Measurements from ENCODE around the gene FJX1.

The FJX1 gene

DNA sequence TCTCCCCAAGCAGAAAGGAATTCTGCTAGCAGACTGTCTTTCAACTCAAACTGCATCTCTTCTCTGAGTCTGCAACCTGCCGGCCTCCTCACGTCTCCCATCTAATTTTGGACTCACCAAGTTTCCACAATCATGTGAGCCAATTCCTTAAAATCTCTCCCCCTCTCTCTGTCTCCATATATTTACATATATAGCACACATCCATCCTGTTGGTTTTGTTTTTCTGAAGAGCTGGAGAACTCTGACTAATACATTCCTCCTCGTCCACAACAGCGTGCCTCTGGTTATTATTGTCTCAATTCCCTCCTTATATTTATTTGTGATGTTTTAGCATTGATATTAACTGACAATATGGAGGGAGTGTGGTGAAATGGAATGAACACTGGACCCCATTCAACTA is 29.6 kb upstream of the FJX1 start:
- H3K36me3 ChIP-seq: no peaks in the 10 kb centered on the region

GRCh38 chr11:35589281-35589680 is 29.0 kb upstream of the FJX1 start:
- intact Hi-C loops (cut with DNase I; ENCODE audit: low total_unique reads): no loop called here
- DNase-seq: no peak

More for the DNA sequence above, 29.6 kb upstream of the FJX1 start:
- no peaks in the 10 kb centered on the region for H3K9me3 ChIP-seq
- intact Hi-C loops (cut with DNase I; ENCODE audit: low total_unique reads): no loop called here
- H3K27ac ChIP-seq: no peak overlapping the region
- no peak overlapping the region for H3K4me3 ChIP-seq
- H3K27me3 ChIP-seq: no peaks in the 10 kb centered on the region
- no peak for DNase-seq
- H3K4me1 ChIP-seq: peaks cover 0 to 19% (median 8%) of the 10 kb centered on the region in 4 donors
- TF ChIP-seq, protein P1, sequence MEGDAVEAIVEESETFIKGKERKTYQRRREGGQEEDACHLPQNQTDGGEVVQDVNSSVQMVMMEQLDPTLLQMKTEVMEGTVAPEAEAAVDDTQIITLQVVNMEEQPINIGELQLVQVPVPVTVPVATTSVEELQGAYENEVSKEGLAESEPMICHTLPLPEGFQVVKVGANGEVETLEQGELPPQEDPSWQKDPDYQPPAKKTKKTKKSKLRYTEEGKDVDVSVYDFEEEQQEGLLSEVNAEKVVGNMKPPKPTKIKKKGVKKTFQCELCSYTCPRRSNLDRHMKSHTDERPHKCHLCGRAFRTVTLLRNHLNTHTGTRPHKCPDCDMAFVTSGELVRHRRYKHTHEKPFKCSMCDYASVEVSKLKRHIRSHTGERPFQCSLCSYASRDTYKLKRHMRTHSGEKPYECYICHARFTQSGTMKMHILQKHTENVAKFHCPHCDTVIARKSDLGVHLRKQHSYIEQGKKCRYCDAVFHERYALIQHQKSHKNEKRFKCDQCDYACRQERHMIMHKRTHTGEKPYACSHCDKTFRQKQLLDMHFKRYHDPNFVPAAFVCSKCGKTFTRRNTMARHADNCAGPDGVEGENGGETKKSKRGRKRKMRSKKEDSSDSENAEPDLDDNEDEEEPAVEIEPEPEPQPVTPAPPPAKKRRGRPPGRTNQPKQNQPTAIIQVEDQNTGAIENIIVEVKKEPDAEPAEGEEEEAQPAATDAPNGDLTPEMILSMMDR (IDR thresholded peaks at IDR 0.05): no peak

DNA sequence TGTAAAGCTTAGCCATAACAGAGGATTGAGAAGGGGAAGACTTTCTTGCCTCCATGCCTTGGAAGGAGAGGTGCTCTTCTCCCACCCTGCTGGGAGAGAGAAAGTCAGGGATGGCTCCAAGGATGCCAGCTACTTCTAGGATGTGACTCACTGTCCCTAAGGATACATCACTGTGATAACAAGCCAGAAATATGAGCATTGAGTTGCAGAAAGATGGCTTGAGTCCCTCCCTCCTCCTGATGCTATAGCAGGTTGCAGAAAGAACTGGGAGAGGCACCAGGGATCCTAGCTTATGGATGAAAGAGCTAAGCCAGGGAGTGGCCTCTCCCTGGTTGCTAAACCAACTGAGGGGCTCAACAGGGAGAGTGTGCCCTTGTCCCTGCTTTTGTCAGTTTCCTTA is 27.8 kb upstream of the FJX1 start:
- H3K4me3 ChIP-seq: no peak overlapping the region
- TF ChIP-seq, protein P1 (IDR thresholded peaks at IDR 0.05): no peak
- intact Hi-C loops (cut with DNase I; ENCODE audit: low total_unique reads): no loop called here

More at GRCh38 chr11:35589281-35589680, 29.0 kb upstream of the FJX1 start:
- Histone ChIP-seq H3K27ac (no peak overlapping the region), H3K36me3 (no peaks in the 10 kb centered on the region), H3K9me3 (no peaks in the 10 kb centered on the region), H3K4me1 (peaks cover 0 to 16% (median 8%) of the 10 kb centered on the region in 4 donors), H3K27me3 (no peaks in the 10 kb centered on the region), H3K4me3 (no peak overlapping the region)
- TF ChIP-seq, protein P1 (IDR thresholded peaks at IDR 0.05): no peak

GRCh38 chr11:35593143-35593542 is 25.1 kb upstream of the FJX1 start:
- H3K9me3 ChIP-seq: no peaks in the 10 kb centered on the region
- H3K4me1 ChIP-seq: no peaks in the 10 kb centered on the region
- TF ChIP-seq, protein P1 (IDR thresholded peaks at IDR 0.05): no peak
- no peaks in the 10 kb centered on the region for H3K27me3 ChIP-seq
- H3K36me3 ChIP-seq: no peaks in the 10 kb centered on the region
- H3K4me3 ChIP-seq: no peak overlapping the region
- intact Hi-C loops (cut with DNase I; ENCODE audit: low total_unique reads): no loop called here
- no peak for DNase-seq
- no peak overlapping the region for H3K27ac ChIP-seq

More for the DNA sequence above, 27.8 kb upstream of the FJX1 start:
- no peak for DNase-seq
- no peak overlapping the region for H3K27ac ChIP-seq
- no peaks in the 10 kb centered on the region for H3K27me3 ChIP-seq
- peaks cover 0 to 16% (median 8%) of the 10 kb centered on the region in 4 donors for H3K4me1 ChIP-seq
- H3K9me3 ChIP-seq: no peaks in the 10 kb centered on the region
- H3K36me3 ChIP-seq: no peaks in the 10 kb centered on the region

DNA sequence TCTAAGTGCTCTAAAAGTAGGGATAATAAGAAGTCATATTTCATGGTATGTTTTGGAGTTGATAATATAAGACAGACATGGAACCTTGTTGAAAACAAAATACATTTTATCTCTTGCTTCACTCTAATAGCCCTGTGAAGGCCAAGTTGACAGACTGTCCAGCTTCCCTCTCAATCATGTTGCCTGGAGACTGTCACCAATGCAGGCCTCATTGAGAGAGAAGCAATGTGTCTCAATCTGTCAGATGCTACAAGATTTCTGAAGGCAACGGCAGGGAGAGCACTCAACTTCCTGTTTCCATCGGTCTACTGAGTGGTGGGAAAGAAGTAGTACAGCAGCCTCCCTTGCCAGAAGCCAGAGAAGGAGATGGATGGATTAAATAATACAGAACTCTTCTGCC is 23.6 kb upstream of the FJX1 start:
- Histone ChIP-seq H3K4me1 (no peaks in the 10 kb centered on the region), H3K36me3 (no peaks in the 10 kb centered on the region), H3K27ac (no peak overlapping the region), H3K27me3 (no peaks in the 10 kb centered on the region), H3K9me3 (no peaks in the 10 kb centered on the region), H3K4me3 (no peak overlapping the region)
- intact Hi-C loops (cut with DNase I; ENCODE audit: low total_unique reads): no loop called here
- TF ChIP-seq, protein P1 (IDR thresholded peaks at IDR 0.05): no peak
- no peak for DNase-seq
